ENCODE data around the gene RCN1.
A peak's percentile ranks its signal among the peaks of the same experiment; 100 is the strongest.
"Not testable (repeated sequence)": the region's sequence is repeated elsewhere in the genome, so short reads cannot be mapped to it uniquely, and the experiment has no call there.

The RCN1 gene

DNA sequence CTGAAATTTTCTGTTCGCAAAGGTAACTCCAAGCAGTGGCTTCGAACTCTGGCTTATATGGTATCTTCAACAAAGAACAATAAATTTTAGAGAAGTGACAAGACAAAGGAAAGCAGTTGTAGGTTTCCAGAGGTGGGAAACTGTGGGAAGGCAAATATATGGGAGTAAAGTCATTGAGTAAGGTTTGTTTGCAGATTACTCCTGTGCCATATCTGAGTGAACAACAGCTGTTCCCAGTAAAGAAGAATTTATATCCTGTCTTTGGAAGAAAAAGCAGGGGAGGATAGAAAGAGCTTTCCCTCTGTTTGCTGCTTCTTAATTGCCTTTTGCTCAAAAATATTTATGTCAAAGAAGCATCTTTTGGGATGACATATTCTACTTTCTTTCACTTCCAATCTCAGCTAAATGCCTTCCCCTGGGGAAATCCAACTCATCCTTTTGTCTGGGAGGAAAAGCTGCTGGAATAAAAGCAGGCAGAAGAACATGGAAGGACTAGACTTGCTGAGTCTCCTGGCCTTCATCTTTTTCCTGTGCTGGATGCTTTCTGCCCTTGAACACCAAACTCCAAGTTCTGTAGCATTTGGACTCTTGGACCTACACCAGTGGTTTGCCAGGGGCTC lies 10.4 kb upstream of the RCN1 start:
- DNase-seq: no peak

GRCh38 chr11:32081129-32081641 lies 9.7 kb upstream of the RCN1 start:
- DNase-seq: no peak

GRCh38 chr11:32081901-32082300 lies 9.0 kb upstream of the RCN1 start:
- no peak for DNase-seq

- DNase-seq: no peak
Measured at GRCh38 chr11:32082346-32082986, 8.4 kb upstream of the RCN1 start.

- no peak for DNase-seq
Measured at GRCh38 chr11:32087597-32087996, 3.3 kb upstream of the RCN1 start.

DNA sequence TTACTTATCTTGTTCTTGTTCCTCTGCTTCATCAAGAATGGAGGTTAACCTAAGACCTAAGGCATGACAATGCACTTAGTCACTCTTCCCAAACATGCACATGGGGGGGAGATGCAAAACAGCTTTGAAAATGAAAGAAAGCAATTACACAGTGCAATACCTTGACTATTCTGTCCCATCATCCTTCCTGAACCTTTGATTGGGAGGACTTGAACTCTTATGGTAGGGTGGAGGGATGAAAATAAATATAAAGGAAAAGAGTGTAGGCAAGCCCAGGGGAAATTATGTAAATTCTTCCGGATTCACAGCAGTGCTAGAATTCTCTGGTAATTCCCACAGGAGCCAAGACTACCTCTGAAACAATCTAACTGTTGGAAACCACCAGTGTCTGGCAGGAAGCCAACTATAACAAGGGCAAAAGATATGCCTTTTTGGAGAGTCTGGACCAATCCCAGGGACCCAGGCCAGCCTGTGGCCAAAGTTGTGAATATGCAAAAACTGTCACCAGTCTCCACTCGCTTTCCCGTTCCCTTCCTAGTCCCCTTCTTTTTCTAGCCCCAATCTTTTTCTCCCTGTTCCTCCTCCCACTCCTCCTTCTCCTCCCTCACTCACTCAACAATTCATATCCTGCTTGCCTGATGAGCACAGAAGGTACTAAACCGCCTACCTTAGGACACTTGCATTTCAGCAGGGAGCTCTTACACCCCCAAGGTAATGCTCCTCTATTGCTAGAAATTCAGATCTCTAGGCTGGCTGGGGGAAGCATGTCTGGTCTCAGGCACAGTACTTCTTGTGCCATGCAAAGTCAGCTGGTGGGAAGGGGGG lies 2.5 kb upstream of the RCN1 start:
- peak in 1 of 2 donors; percentile 36 for DNase-seq

DNA sequence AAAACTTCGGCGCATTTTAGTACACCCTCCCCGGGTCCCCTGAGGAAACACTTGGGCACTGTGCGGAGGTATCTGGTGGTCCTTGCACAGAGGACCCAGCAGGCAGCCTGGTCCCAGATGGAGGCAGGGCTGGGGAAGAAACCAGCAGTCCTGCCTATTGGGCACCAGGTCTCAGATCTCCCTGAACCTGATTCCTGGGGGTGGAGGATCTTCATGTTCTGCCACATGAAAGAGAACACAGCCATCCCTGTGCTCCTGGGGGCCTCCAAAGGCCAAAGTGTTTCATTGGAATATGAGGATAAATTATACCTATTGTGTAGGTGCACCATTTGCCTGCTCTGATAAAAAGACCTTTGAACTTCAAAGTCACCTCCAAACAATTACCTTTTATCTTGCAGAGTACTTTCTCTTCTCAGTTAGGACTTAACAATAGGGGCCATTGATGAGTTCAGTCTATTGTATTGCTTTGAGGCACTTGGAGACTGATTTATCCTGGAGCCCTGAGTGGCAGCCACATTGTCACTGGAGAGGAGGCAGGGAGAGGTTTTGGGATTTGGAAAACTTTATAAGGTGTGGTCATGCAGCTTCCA lies 1.8 kb downstream of the RCN1 start:
- DNase-seq: no peak

DNA sequence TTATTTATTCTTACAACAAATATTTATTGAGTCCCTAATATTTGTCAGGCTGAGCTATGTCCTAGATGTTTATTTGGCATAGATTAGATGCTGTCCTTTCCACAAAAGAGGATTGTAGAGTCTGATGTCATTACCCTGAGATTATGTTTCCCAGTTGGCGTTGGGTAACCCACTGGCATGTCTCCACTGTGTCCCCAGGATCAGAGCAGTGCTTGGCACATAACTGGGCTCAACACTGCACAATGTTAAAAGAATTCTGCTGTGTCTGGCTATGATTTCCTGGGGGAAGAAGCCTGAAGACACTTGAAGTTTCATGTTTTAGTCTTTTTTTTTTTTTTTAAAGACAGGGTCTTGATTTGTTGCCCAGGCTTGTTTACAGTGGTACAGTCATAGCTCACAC lies 4.0 kb downstream of the RCN1 start:
- no peak for DNase-seq

DNA sequence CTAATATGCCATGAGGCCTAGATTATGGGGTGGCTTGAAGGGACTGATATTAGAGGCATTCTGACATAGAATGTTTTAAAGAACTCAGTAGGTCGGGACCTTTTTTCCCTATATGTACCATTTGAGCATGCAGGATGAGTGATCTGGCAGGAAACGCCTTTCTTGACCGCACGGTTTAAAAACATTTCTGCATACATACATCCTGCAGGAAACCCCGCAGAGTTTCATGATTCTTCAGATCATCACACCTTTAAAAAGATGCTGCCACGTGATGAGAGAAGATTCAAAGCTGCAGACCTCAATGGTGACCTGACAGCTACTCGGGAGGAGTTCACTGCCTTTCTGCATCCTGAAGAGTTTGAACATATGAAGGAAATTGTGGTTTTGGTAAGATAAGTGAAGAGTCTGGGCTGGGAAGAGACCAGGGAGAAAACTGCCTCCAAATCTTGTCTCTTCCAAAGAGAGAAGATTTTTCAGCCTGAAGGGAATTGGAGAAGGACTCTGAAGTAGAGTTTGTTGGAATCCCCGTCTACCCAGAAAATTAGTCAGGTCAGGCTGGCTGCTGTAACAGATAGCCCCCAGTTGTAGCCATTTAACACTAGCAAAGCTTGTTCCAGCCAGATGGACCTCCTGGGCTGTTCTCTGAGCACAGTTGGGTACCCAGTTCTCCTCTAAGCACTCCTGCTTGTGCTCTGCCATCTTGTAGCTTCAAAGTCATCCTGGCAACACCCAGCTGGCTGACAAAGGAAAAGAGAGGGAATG lies 7.4 kb downstream of the RCN1 start:
- no peak for DNase-seq

- DNase-seq: no peak
Measured at GRCh38 chr11:32099516-32099915, 8.6 kb downstream of the RCN1 start.

- no peak for DNase-seq
Measured at GRCh38 chr11:32100495-32100894, 9.6 kb downstream of the RCN1 start.

GRCh38 chr11:32101791-32102190 lies 10.9 kb downstream of the RCN1 start:
- no peak for DNase-seq

DNA sequence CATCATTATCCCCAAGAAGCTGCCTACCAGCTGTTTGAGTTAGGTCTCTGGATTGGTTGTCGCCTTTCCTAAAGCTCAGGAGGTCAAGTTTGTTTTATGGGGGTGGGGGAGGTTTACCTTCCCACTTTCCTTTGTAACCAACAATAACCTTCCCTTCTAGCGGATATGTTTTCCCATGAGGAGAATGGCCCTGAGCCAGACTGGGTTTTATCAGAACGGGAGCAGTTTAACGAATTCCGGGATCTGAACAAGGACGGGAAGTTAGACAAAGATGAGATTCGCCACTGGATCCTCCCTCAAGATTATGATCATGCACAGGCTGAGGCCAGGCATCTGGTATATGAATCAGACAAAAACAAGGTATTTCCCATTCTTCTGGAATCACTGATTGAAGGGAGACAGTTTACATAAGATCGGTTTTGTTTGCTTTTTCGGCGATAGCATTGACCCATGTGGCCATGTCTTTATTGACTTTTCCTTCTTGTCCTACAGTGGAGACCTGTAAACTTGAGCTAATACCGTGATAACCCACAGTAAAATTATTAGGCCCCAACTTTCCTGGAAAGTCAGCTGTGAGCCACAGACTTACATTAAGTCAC lies 12.3 kb downstream of the RCN1 start:
- not testable (repeated sequence) for DNase-seq

DNA sequence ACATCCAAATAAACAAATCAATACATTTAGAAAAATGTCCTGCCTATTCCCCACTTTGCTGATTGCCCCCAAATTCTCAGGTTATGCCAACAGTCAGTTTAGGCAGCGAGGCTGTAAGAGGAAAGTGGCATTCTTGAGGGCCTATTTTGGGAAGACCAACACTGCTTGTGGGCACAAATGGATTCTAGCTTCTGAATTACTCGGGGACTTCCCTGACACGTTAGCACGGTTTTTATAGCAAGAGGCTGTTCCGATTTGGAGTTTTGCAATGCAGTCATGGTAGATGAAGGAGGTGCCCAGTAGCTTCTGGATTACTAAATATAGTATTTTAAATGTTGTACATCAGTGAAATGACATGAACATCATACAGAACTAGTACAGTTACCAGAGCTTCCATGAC lies 13.1 kb downstream of the RCN1 start:
- no peak for DNase-seq

DNA sequence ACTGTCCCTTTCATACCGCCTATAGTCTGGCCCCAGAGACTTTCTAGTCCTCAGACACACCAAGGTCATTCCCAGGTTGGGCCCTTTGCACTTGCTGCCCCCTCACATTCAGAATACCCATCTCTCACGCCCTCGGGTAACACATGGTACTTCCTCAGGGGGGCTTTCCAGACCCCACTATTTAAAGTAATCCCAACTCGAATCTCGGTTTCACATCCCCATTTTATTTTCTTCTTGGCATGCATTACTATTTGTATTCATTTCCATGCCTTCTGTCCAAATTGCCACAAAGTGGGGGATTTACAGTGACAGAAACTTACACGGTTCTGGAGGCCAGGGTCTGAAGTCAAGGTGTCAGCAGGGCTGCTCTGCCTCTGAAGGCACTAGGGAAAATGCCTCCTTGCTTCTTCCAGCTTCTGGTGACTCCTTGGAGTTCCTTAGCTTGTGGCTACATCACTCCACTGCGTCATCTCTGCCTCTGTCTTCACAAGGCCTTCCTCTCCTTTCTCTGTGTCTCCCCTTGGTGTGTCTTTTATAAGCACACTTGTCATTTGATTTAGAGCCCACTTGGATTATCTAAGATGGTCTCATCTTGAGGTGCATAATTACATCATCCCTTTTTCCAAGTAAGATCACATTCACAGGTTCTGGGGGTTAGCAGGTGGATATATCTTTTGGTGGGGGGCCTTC lies 15.1 kb downstream of the RCN1 start:
- no peak for DNase-seq

- DNase-seq: no peak
Measured at GRCh38 chr11:32107647-32108046, 16.8 kb downstream of the RCN1 start.

GRCh38 chr11:32108576-32108975 lies 17.7 kb downstream of the RCN1 start:
- DNase-seq: no peak

GRCh38 chr11:32109138-32109537 lies 18.3 kb downstream of the RCN1 start:
- no peak for DNase-seq

- no peak for DNase-seq
Measured at GRCh38 chr11:32109592-32109991, 18.7 kb downstream of the RCN1 start.

DNA sequence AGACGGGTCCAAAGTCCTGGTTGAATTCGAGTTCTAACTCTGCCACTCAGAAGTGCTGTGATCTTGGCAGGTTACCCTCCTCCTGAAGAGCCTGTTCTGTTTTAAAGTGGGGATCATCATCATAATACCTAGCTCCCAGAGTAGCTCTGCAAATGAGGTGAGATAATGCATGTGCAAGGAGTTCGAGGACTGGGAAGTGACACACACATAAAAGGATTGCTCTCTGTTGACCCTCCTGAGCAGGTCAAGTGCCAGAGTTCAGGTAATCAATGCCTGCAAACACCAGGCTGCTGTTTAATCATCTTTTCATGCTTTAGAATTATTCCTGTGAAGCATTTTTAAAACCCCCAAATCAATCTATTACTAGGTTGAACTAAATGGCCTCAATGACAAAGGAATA lies 19.9 kb downstream of the RCN1 start:
- DNase-seq: no peak

- no peak for DNase-seq
Measured at GRCh38 chr11:32113200-32113919, 22.5 kb downstream of the RCN1 start.
